ENCODE results near the gene PRDM11. TPM values are rescaled to one million over a fixed set of nuclear protein-coding genes. Genes with fewer than 3 reads are reported as not detected.

The PRDM11 gene
- total RNA-seq, 1 donor from 2014 or later: 32.8 TPM

- peak; percentile 72 for DNase-seq
Observed at GRCh38 chr11:45142241-45143055, 4.0 kb upstream of the PRDM11 start.

GRCh38 chr11:45143494-45143893 is 2.9 kb upstream of the PRDM11 start:
- DNase-seq: no peak

- DNase-seq: no peak
Observed at GRCh38 chr11:45144126-45145082, 2.0 kb upstream of the PRDM11 start.

DNA sequence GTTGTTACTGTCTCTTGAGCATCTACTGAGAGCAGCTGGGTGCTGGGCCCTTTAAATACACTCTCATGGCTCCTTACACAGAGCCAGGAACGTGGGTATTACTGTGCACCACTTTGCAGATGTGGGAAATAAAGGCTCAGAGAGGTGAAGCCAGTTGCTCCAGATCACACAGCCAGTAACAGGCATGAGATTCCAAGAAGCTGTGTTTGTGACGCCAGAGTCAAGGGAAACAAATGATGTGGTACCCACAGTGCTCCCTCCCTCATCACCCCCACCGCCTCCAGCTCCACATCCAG is 1.4 kb upstream of the PRDM11 start:
- no peak for DNase-seq

- peak; percentile 40 for DNase-seq
Observed at GRCh38 chr11:45145379-45146071, 914 bp upstream of the PRDM11 start.

GRCh38 chr11:45147017-45147728 is 734 bp downstream of the PRDM11 start:
- DNase-seq: peak; percentile 97

- DNase-seq: no peak
Observed at GRCh38 chr11:45147891-45148675, 1.6 kb downstream of the PRDM11 start.

DNA sequence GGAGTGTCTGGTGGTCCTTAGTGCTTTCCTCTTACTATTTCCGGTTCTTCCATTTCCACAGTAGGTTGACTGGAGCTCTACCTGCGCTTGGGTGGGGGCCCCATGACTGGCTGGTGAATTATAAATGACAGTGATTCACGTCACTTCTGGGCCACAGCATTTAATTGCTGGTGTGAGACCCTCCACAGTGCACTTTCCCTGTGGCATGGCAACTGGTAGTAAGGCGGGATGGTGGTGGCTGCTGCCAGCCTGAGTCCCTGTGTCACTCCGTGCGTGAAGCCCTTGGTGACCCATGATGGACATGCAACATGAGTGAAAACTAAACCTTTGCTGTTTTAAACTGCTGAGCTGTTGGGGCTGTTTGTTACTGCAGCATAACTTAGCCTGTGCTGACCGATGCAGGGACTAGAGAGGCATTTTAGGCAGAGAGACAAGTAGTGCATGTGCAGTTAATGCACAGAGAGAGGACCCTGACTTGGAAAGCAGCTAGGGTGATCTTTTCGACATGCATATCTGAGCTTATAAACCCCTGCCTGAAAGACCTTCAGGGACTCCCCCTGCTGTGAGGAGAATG is 3.1 kb downstream of the PRDM11 start:
- no peak for DNase-seq

- DNase-seq: no peak
Observed at GRCh38 chr11:45150301-45150700, 3.9 kb downstream of the PRDM11 start.

DNA sequence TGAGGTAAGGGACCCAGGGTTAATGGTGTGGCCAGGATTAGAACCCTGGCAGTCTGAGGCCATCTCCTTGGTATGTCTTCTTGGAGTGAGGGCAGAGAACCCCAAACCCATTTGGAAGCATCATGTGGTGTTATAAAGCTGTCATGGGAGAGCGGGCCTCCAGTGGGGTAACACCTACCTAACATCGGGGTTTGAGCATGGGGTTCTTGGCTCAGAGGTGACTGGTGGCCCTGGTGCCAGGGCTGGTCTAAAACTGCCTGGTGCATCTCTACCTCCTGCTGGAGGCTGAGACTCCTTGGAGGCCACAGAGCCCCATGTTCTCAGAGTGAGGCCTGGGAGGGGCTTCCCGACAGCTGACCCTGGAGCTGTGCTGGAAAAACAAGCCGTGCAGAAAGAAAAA is 4.5 kb downstream of the PRDM11 start:
- DNase-seq: no peak

DNA sequence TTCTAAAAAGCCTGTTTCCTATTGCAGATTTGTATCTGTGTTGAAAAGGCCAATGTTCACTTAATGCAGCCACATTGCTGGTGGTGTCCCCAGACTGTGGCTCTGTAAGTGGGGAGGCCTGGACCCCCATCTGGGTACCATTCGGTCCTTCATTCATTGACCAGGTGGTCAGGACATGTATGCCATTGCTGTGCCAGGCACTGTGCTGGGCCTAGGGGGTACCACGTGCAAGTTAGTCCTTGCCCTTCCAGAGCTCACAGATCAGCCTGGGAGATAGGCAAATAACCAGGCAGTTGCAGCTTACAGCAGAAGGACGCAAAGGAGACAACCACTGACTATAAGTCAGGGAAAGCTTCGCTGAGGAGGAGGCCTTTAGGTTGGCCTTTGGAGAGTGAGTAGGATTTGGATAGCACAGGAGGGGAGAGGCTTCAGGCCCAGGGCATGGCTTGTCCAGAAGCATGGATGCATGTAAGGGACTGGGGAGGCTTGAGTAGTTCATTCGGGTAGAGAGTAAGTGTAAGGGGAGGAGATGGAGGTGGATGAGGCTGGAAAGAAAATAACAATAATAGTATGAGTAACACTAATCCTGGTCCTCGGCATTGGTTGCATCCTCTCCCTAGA is 5.0 kb downstream of the PRDM11 start:
- DNase-seq: no peak

- DNase-seq: no peak
Observed at GRCh38 chr11:45152740-45153595, 6.5 kb downstream of the PRDM11 start.

DNA sequence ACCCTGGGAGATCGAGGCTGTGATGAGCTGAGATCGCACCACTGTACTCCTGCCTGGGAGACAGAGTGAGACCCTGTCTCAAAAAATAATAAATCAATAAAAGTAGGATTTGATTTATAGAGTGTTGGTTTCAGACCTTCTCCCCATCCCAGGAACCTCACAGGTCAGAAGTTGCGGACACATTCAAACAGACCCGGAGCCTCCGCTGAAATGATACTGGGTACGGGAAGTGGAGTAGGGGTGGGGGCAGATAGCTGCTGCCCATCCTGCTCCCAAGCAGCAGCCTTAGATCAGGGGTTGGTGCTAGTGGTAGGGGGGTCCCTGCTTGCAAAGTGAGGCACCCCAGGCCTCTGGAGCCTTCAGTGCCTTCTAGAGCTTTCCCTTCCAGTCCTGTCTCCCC is 7.8 kb downstream of the PRDM11 start:
- no peak for DNase-seq

DNA sequence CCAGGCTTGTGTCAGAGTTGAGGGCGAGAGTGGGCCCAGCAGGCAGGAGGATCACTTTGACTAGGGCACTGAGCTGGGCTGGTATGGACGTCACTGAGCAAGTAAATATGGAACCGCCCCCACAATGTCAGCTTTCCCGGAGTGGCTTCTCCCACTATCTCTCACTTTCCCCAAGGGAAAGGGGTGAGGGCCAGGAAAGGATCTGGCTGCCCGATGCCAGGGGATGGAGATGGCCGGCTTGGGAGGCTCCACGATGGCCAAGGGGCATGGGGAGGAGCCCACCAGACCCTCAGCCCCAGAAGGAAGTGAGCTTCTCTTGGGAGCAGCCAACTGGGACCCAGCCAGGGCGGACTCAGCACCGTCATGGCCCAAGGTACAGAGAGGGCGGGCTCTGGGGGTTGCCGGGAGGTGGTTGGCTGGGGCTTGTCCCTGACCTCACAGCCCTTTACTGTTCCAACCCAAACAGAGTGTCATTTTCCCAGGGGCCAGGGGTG is 8.7 kb downstream of the PRDM11 start:
- no peak for DNase-seq

- no peak for DNase-seq
Observed at GRCh38 chr11:45155627-45156180, 9.3 kb downstream of the PRDM11 start.

GRCh38 chr11:45156201-45156600 is 9.8 kb downstream of the PRDM11 start:
- no peak for DNase-seq

DNA sequence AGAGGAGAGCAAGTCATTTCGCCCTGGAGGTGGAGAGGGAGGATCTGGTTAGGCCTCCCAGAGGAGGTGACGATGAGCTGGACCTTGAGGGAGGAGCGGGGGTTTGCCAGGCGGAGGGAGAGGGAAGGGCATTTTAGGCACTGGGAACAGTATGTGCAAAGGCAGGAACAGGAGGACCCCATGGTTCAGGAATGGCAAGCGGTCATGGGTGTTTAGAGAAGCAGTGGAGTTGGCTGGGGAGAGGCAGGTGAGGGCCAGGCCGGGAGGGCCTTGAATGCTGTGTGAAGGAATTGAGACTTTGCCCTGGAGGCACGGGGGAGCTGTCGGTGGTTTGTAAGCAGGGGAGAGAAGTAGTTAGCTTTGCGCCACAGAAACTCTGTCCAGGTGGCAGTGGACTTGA is 10.3 kb downstream of the PRDM11 start:
- DNase-seq: no peak

DNA sequence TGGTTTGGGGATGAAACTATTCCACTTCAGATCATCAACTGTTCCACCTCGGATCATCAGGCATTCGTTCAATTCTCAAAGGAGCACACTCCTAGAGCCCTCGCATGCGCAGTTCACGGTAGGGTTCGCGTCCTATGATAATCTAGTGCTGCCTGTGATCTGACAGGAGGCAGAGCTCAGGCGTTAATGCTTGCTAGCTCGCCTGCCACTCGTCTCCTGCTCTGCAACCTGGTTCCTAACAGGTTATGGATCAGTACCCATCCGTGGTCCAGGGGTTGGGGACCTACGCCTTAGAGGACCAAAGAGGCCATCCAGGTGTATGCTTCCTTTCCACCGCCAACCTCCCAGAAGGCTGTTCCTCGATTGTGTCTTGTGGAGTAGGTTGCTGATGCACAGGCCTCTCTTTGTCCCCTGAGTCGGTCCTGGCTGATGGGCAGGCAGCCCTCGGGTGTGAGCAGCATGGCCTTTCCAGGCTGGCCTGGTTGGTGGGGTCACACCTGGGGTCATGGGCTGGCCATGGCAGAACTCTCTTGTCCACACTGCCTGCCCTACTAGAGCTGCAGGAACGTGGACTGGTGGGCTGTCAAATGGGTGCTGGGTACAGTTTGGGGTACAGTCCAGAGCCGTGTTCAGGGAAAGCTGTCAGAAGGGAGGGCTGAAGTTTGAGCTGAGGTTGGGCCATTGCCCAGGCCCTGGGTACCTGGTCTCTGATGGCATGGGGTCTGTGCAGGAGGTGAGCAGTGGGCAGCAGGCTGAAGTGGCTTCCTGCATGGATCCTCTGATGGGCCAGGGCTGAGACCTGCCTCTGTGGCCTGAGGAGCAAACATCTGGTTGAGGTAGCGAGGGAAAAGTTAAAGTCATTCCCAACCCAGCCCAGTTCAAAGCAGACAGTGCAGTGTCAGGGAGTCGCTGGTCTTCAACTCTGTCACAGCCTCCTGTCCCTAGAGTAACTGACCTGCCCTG is 11.1 kb downstream of the PRDM11 start:
- DNase-seq: no peak
